Measurements from ENCODE around the gene SFT2D1.
A peak's percentile ranks its signal among the peaks of the same experiment; 100 is the strongest.

Gene SFT2D1

DNA sequence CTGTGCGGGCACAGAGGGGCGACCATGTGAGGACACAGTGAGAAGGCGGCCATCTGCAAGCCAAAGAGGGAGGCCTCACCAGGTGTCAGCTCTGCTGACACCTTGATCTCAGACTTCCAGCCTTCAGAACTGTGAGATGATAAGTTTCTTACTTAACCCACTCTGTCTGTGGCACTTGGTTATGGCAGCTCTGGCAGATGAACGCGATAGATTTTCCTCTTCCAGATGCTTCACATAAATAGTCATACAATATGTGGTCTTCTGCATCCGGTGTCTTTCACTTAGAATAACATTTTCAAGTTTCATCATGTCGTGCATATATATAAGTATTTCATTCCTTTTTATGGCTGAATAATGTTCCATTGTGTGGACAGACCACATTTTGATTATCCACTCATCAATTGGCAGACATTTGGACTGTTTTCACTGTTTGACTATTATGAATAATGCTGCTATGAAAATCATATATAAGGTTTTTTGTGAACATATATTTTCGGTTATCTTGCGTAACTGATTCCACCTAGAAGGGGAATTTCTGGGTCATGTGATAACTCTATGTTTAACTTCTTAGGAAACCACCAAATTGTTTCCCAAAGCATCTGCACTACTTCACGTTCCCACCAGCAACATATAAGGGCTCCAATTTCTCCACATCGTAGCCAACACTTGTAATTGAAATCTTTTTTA lies 64.3 kb downstream of the SFT2D1 start:
- no peak for DNase-seq (ENCODE audit: low read depth)

DNA sequence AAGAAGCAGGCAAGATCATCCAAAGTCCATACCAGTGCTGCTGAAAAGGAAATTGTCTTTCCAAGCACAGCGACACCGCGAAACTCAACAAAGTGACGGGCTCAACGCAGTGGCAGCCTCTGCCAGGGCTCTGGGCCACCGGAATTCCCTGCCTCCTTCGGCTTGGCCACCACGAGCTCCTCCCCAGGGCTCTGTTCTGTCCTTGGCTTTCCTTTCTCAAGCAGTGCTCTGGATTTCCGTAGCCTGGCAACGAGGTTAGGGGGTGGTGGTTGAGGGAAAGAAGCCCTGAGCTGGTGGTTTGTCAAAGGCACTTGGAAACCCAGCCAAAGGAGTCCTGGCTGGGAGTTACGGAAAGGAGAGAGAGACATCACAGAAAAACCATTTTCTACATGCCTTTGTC lies 65.3 kb downstream of the SFT2D1 start:
- peak; percentile 32 for DNase-seq (ENCODE audit: low read depth)

DNA sequence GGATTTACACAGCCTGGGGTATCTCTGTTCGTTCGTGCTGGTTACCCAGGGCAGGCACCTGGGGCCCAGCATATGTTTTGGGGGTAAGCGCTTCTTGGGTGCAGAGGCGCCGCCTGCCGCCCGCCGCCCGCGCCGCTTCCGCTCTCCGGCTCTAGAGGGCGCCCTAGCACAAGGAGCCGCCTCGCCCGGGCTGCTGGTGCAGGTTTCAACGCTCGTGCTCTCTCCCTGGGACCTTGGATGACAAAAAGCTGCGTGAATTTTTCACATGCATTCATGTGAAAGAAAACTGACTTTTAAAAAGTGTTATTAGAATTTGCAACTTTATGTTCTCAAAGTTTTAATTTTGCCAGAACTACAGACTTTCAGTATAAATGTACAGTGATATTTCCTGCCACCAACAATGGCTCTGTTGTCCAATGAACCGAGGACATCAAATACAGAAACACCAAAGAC lies 66.6 kb downstream of the SFT2D1 start:
- DNase-seq (ENCODE audit: low read depth): peak; percentile 23

DNA sequence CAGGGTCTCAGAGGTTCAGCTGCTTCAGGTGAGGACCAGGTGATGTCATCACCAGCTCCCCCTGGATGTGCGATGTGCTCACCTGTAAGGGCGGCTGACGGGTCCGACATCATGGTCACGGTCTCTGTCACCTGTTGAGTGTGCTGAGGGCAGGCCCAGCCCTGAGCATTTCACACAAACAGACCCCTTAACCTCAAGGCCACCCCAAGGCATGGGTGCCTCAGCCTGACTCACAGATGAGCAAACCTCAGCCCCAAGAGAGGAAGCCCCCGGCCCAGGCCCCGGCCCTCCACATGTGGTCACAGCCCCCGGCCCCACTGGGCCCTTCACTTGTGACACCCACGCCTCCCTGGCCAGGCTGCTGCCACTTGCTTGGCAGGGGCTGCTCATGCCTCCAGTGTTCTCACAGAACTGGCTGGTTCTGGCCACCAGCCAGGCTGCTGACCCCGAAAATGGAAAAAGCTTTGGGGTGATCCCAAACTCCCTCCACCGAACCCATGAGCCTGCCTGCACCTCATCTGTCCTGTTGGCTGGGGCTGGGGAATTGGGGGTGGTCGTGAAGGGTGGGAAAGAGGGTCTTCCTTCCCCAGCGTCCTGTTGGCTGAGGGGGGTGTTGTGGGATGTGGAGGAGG lies 67.5 kb downstream of the SFT2D1 start:
- DNase-seq (ENCODE audit: low read depth): no peak

DNA sequence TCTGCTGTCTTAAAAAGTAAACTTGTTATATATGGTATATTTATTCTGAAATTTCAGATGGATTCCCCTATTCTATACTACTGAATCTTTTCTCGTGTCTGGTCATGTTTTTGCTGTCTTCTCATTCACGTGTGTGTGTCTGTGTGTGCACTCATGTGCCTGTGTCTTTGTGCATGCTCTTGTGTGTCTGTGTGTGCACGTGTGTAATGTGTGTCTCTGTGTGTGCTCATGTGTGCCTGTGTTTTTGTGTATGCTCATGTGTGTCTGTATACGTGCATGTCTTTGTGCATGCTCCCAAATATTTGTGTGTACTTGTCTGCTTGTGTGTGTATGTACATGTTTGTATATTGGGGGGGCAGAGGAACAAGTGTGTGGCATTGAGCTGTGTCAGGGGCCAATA lies 68.2 kb downstream of the SFT2D1 start:
- no peak for DNase-seq (ENCODE audit: low read depth)

DNA sequence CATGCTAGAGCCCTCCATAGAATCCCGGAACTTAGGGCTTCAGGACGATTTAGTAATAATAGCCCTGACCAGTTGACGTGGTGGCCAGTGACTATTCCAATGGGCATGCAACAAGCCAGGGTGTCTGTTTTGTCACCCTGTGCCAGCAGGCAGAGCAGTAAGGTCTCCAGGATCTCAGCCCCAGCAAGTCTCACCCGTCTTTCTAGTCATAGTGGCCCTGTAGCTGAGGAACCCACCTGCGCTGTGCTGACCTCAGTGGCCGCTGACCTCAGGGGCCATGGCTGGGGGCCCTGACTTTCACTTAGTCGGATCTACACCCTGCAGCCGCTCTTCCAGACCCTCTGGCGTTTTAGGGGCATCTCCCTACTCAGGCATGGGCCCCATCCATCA lies 71.0 kb downstream of the SFT2D1 start:
- DNase-seq (ENCODE audit: low read depth): no peak

DNA sequence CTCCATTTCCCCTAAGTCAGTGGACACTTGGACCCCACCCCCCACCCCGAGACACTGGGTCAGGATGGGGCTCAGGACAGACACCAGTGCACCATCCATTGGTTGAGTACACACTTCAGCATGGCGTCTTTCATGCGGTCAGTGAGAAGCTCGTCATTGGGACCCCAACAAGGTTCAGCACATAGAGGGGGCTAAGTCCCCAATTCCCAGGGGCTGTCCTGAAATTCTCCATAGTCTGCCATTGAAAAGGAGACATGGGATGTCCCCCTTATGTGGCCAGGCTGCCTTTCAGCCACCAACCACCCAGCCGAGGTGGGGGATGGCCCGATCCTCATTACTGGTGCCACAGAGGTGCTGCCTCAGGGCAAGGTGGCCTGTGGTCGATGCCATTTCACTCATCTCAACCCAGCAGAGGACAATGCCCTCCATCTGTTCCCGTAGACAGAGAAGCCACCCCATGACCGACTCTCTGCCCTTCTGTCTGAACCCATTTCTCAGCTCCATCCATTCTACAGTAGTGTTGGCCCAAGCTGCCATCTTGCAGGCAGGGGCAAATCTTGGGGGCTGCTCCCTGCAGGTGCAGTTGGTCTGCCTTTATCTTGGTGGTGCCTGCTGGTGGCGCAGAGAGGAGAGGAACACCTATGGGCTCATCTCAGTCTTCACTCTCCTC lies 71.5 kb downstream of the SFT2D1 start:
- DNase-seq (ENCODE audit: low read depth): no peak
